Fibroblast of lung (primary cell): ENCODE results near the gene LRP10. TPM values are rescaled to one million over a fixed set of nuclear protein-coding genes. Genes with fewer than 3 reads are reported as not detected.

Experiments
- DNase-seq, 2 donors: peaks; one replicate each; pipeline versions ENCODE4 v3.0.0 to v3.0.0-alpha.2; 2010; ENCODE audit warnings: low read depth in 2 of 2
- H2AFZ ChIP-seq: 2 replicates; pipeline ENCODE4 v1.5.1; 2012; ENCODE audit warnings: low read length, control low read depth, inconsistent platforms
- H3K27ac ChIP-seq: 2 replicates; pipeline ENCODE4 v1.5.1; 2011; ENCODE audit warnings: low read length, control low read depth; ENCODE audit not compliant: insufficient read depth
- H3K27me3 ChIP-seq: 2 replicates; pipeline ENCODE4 v1.5.1; 2011; ENCODE audit warnings: mild to moderate bottlenecking, low read length; ENCODE audit not compliant: control insufficient read depth, insufficient read depth
- H3K36me3 ChIP-seq: 2 replicates; pipeline ENCODE4 v1.5.1; 2011; ENCODE audit warnings: low read length; ENCODE audit not compliant: control insufficient read depth, insufficient read depth
- H3K4me1 ChIP-seq: 2 replicates; pipeline ENCODE4 v1.5.1; 2011; ENCODE audit warnings: low read length; ENCODE audit not compliant: control insufficient read depth, insufficient read depth; ENCODE audit errors: extremely low read depth
- H3K4me2 ChIP-seq: 2 replicates; pipeline ENCODE4 v1.5.1; 2011; ENCODE audit warnings: low read length, control low read depth; ENCODE audit not compliant: insufficient read depth; ENCODE audit errors: extremely low read depth
- H3K4me3 ChIP-seq, 4 experiments: fragments of 200-600 bp in 1 of 4; sonication (generic) in 1 of 4; replicated peaks in 1 of 4; 2 replicates each; pipeline ENCODE4 v1.5.1; 2011 to 2016; ENCODE audit warnings: low read length in 4 of 4, low read depth in 3 of 4, mild to moderate bottlenecking in 3 of 4, control low read depth in 2 of 4, inconsistent platforms in 1 of 4, mixed read lengths in 1 of 4; ENCODE audit not compliant: insufficient read depth in 1 of 4; ENCODE audit errors: control extremely low read depth in 1 of 4
- H3K79me2 ChIP-seq: 2 replicates; pipeline ENCODE4 v1.5.1; 2012; ENCODE audit warnings: mild to moderate bottlenecking, low read length, inconsistent platforms; ENCODE audit not compliant: control insufficient read depth, insufficient read depth
- H3K9ac ChIP-seq: 2 replicates; pipeline ENCODE4 v1.5.1; 2011; ENCODE audit warnings: mild to moderate bottlenecking, low read length, control low read depth; ENCODE audit not compliant: insufficient read depth
- H3K9me3 ChIP-seq: 2 replicates; pipeline ENCODE4 v1.5.1; 2012; ENCODE audit warnings: low read depth, low read length; ENCODE audit not compliant: control insufficient read depth, insufficient read depth
- H4K20me1 ChIP-seq: 2 replicates; pipeline ENCODE4 v1.5.1; 2011; ENCODE audit warnings: low read length; ENCODE audit not compliant: control insufficient read depth, insufficient read depth; ENCODE audit errors: extremely low read depth
- EZH2 ChIP-seq: IDR thresholded peaks from 2 replicates; pipeline ENCODE4 v1.5.1; 2012; ENCODE audit warnings: low read length, control low read depth, mild to moderate bottlenecking; ENCODE audit errors: missing control alignments
- polyA plus RNA-seq, 2 donors: library from polyadenylated mRNA; depleted of rRNA in 1 of 2; stranded (reverse) in 1 of 2; unstranded in 1 of 2; fragments of >200 nt; gene quantifications; 2 replicates each; pipeline ENCODE4 v1.2.1, GENCODE V29; 2011 to 2012; ENCODE audit warnings: missing spikeins in 1 of 2
- total RNA-seq: library from RNA; depleted of rRNA; stranded (reverse); fragments of >200 nt; gene quantifications from 2 replicates; pipeline ENCODE4 v1.2.1, GENCODE V29; 2014
- TF ChIP-seq, protein P1 (sequence below), 2 donors: IDR thresholded peaks in 1 of 2; conservative IDR thresholded peaks in 1 of 2; 1 replicate in 1 of 2; 2 replicates in 1 of 2; pipeline ENCODE4 v1.5.1; 2011 to 2012; ENCODE audit warnings: low read length in 2 of 2, control low read depth in 1 of 2, inconsistent platforms in 1 of 2, low read depth in 1 of 2, mild to moderate bottlenecking in 1 of 2

The LRP10 gene
- total and polyA plus RNA-seq, 2 donors (not counting 1 experiment from before 2014, with no cell fraction given) = 95.5 to 130 TPM

DNA sequence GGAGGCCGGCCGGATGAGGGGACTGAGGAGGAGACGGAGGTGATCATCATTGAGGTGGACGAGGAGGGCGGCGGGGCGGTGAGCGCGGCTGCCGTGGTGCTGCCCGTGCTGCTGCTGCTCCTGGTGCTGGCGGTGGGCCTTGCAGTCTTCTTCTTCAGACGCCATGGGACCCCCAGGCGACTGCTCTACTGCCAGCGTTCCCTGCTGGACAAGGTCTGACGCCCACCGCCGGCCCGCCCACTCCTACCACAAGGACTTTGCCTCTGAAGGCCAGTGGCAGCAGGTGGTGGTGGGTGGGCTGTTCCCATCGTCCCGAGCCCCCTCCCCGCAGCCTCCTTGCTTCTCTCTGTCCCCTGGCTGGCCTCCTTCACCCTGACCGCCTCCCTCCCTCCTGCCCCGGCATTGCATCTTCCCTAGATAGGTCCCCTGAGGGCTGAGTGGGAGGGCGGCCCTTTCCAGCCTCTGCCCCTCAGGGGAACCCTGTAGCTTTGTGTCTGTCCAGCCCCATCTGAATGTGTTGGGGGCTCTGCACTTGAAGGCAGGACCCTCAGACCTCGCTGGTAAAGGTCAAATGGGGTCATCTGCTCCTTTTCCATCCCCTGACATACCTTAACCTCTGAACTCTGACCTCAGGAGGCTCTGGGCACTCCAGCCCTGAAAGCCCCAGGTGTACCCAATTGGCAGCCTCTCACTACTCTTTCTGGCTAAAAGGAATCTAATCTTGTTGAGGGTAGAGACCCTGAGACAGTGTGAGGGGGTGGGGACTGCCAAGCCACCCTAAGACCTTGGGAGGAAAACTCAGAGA lies 25.5 kb upstream of the LRP10 start:
- Histone ChIP-seq H3K27ac (peak overlapping the region; percentile 97), H3K4me2 (no peak overlapping the region), H3K4me1 (peaks cover 54% of the 10 kb centered on the region), H2AFZ (no peak overlapping the region), H3K79me2 (peaks cover 51% of the 10 kb centered on the region), H3K9me3 (no peaks in the 10 kb centered on the region), H3K36me3 (peaks cover 54% of the 10 kb centered on the region), H4K20me1 (no peaks in the 10 kb centered on the region), H3K4me3 (no peak overlapping the region), H3K27me3 (no peaks in the 10 kb centered on the region), H3K9ac (peak overlapping the region; percentile 61)
- DNase-seq = no peak
- TF ChIP-seq EZH2 = no peak
- TF ChIP-seq, protein P1, sequence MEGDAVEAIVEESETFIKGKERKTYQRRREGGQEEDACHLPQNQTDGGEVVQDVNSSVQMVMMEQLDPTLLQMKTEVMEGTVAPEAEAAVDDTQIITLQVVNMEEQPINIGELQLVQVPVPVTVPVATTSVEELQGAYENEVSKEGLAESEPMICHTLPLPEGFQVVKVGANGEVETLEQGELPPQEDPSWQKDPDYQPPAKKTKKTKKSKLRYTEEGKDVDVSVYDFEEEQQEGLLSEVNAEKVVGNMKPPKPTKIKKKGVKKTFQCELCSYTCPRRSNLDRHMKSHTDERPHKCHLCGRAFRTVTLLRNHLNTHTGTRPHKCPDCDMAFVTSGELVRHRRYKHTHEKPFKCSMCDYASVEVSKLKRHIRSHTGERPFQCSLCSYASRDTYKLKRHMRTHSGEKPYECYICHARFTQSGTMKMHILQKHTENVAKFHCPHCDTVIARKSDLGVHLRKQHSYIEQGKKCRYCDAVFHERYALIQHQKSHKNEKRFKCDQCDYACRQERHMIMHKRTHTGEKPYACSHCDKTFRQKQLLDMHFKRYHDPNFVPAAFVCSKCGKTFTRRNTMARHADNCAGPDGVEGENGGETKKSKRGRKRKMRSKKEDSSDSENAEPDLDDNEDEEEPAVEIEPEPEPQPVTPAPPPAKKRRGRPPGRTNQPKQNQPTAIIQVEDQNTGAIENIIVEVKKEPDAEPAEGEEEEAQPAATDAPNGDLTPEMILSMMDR (conservative IDR thresholded peaks at IDR 0.05 in 1 of 2, IDR thresholded peaks at IDR 0.05 in 1 of 2; ENCODE audit: low read depth in 1 of 2, low read length in 2 of 2) = no peak

DNA sequence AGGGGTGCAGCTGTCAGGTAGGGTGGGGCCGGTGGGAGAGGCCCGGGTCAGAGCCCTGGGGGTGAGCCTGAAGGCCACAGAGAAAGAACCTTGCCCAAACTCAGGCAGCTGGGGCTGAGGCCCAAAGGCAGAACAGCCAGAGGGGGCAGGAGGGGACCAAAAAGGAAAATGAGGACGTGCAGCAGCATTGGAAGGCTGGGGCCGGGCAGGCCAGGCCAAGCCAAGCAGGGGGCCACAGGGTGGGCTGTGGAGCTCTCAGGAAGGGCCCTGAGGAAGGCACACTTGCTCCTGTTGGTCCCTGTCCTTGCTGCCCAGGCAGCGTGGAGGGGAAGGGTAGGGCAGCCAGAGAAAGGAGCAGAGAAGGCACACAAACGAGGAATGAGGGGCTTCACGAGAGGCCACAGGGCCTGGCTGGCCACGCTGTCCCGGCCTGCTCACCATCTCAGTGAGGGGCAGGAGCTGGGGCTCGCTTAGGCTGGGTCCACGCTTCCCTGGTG lies 24.7 kb upstream of the LRP10 start:
- peak overlapping the region; percentile 61 for H3K9ac ChIP-seq
- H3K27me3 ChIP-seq = no peaks in the 10 kb centered on the region

DNA sequence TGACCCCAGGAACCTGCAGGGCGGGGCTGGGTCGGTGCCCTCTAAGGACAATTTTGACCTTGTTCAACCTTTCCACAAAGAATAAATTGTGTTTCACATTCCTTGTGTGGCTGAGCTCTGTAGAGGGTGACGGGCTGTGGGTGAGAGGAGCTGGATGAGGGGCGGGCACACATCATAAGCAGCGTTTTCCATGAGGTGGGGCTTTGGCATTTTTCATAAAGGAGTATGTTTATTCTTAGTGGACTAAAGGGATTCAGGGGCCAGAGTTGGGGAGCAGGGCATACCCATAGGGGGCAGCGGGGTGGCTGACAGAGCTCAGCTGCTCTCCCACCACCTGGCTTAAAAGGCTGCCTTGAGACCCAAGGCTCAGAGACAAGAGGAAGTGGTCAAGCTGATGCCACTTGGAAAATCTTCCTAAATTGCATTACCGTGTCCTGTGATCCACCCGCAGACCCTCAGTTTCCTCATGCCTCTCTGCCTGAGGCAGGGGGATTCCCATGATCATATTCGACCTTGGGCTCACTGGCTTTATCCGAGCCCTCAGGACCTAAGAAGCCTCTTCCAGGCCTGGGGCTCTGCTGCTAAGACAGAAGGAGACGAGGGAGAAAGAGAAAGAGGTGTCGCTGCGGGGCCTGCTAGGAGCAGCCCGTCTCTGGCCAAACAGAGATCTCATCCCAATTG lies 23.7 kb upstream of the LRP10 start:
- H3K4me2 ChIP-seq = peak overlapping the region; percentile 61
- H3K4me3 ChIP-seq = peak overlapping the region in 1 of 4 experiments; percentile 21
- no peaks in the 10 kb centered on the region for H3K9me3 ChIP-seq
- peak overlapping the region; percentile 100 for H3K27ac ChIP-seq
- no peak overlapping the region for H2AFZ ChIP-seq
- H3K36me3 ChIP-seq = peaks cover 37% of the 10 kb centered on the region
- peaks cover 34% of the 10 kb centered on the region for H3K79me2 ChIP-seq
- DNase-seq = peak; percentile 79 to 91
- H3K27me3 ChIP-seq = no peaks in the 10 kb centered on the region
- H3K9ac ChIP-seq = peak overlapping the region; percentile 56
- H4K20me1 ChIP-seq = no peaks in the 10 kb centered on the region
- H3K4me1 ChIP-seq = peaks cover 60% of the 10 kb centered on the region
- TF ChIP-seq EZH2 = no peak
- TF ChIP-seq, protein P1 (conservative IDR thresholded peaks at IDR 0.05 in 1 of 2, IDR thresholded peaks at IDR 0.05 in 1 of 2; ENCODE audit: low read depth in 1 of 2, low read length in 2 of 2) = peak in 1 of 2 donors; percentile 5

More for the DNA sequence above, 24.7 kb upstream of the LRP10 start:
- Histone ChIP-seq H3K79me2 (peaks cover 43% of the 10 kb centered on the region), H3K4me3 (no peak overlapping the region), H3K9me3 (no peaks in the 10 kb centered on the region), H3K36me3 (peaks cover 45% of the 10 kb centered on the region), H3K4me1 (peaks cover 57% of the 10 kb centered on the region), H4K20me1 (no peaks in the 10 kb centered on the region), H3K27ac (peak overlapping the region; percentile 97), H2AFZ (no peak overlapping the region), H3K4me2 (peak overlapping the region; percentile 32)
- TF ChIP-seq, protein P1 (conservative IDR thresholded peaks at IDR 0.05 in 1 of 2, IDR thresholded peaks at IDR 0.05 in 1 of 2; ENCODE audit: low read depth in 1 of 2, low read length in 2 of 2) = no peak
- TF ChIP-seq EZH2 = no peak
- no peak for DNase-seq
